GM12878 (cell line): ENCODE results near the gene ISCU. TPM values are rescaled to one million over a fixed set of nuclear protein-coding genes. Genes with fewer than 3 reads are reported as not detected.

Experiments
- ATAC-seq: fragments of 200-7000 bp; cut with Tn5 transposase; 3 replicates; pipeline ENCODE4 v1.9.1; 2020; ENCODE audit warnings: mild to moderate bottlenecking, moderate library complexity
- BruUV-seq: library from RNA; stranded (reverse); fragments of 400-500 nt; replicated peaks from 2 replicates; lab custom pipeline; 2021; lab: Mats Ljungman, UMichigan
- CTCF ChIA-PET: fragments of 300-600 bp; sonication (Branson Sonifier 250); formaldehyde crosslinking; extraction: SDS; loops from one replicate; lab custom pipeline; 2021; ENCODE audit warnings: inconsistent platforms; lab: Yijun Ruan, JAX
- POLR2A ChIA-PET: fragments of 350-600 bp; formaldehyde crosslinking; extraction: SDS; loops from one replicate; lab custom pipeline; 2021; ENCODE audit warnings: inconsistent platforms; lab: Charles Lee
- RAD21 ChIA-PET: fragments of 300-600 bp; sonication (Branson Sonifier 250); formaldehyde crosslinking; loops from one replicate; lab custom pipeline; 2023; ENCODE audit warnings: antibody characterized with exemption; ENCODE audit not compliant: unreplicated experiment; lab: Charles Lee
- SMC1A ChIA-PET: fragments of 300-600 bp; sonication (Branson Sonifier 250); formaldehyde crosslinking; loops from one replicate; lab custom pipeline; 2023; ENCODE audit not compliant: unreplicated experiment, uncharacterized antibody; lab: Charles Lee
- DNase-seq: peaks from one replicate; pipeline ENCODE4 v3.0.0-alpha.2; 2011; ENCODE audit warnings: low read depth, low spot score
- FAIRE-seq: peaks from 3 replicates; lab custom pipeline; 2011; peaks lifted over from hg19 to GRCh38; lab: Jason Lieb, UNC
- H2AFZ ChIP-seq: 2 replicates; pipeline ENCODE4 v1.6.0; 2011; ENCODE audit warnings: low read depth, low read length, control low read depth; ENCODE audit not compliant: control insufficient read depth
- H3K27ac ChIP-seq: 2 replicates; pipeline ENCODE4 v1.5.1; 2011; ENCODE audit warnings: control low read depth; ENCODE audit not compliant: control insufficient read depth, insufficient read depth
- H3K27me3 ChIP-seq, 2 experiments: replicated peaks in 1 of 2; 2 replicates each; pipeline versions ENCODE4 v1.6.0 to v1.6.1; 2011; ENCODE audit warnings: low read length in 1 of 2; ENCODE audit not compliant: control insufficient read depth in 2 of 2, insufficient read depth in 2 of 2
- H3K36me3 ChIP-seq, 2 experiments: 2 replicates each; pipeline ENCODE4 v1.5.1; 2011; ENCODE audit warnings: low read length in 1 of 2; ENCODE audit not compliant: control insufficient read depth in 2 of 2, insufficient read depth in 2 of 2
- H3K4me1 ChIP-seq: 2 replicates; pipeline ENCODE4 v1.6.1; 2011; ENCODE audit warnings: mild to moderate bottlenecking, low read length, moderate library complexity, mixed read lengths; ENCODE audit not compliant: control insufficient read depth, insufficient read depth
- H3K4me2 ChIP-seq: 2 replicates; pipeline ENCODE4 v1.6.0; 2011; ENCODE audit warnings: control low read depth; ENCODE audit not compliant: control insufficient read depth, insufficient read depth
- H3K4me3 ChIP-seq: fragments of 200-600 bp; sonication (generic); 2 replicates; pipeline ENCODE4 v1.5.1; 2016
- H3K79me2 ChIP-seq: 2 replicates; pipeline ENCODE4 v1.6.0; 2011; ENCODE audit warnings: low read length; ENCODE audit not compliant: control insufficient read depth, insufficient read depth
- H3K9ac ChIP-seq: 2 replicates; pipeline ENCODE4 v1.8.0; 2011; ENCODE audit warnings: low read length, control low read depth, mixed read lengths; ENCODE audit not compliant: control insufficient read depth, insufficient read depth
- H3K9me3 ChIP-seq: replicated peaks from 3 replicates; pipeline ENCODE4 v1.5.1; 2011; ENCODE audit warnings: mild to moderate bottlenecking, low read length; ENCODE audit not compliant: control insufficient read depth, insufficient read depth
- H4K20me1 ChIP-seq: 2 replicates; pipeline ENCODE4 v1.6.0; 2011; ENCODE audit not compliant: control insufficient read depth, insufficient read depth
- E2F8 ChIP-seq: fragments of 450-650 bp; IDR thresholded peaks from 2 replicates; pipeline ENCODE4 v1.6.1; 2018; ENCODE audit warnings: mild to moderate bottlenecking, low read depth, moderate library complexity; ENCODE audit not compliant: partially characterized antibody
- HDGF ChIP-seq: fragments of 450-650 bp; IDR thresholded peaks from 2 replicates; pipeline ENCODE4 v1.6.1; 2016; ENCODE audit warnings: antibody characterized with exemption
- IRF5 ChIP-seq: fragments of 450-650 bp; IDR thresholded peaks from 2 replicates; pipeline ENCODE4 v1.6.1; 2017; ENCODE audit warnings: borderline replicate concordance
- MTA3 ChIP-seq: IDR thresholded peaks from 2 replicates; pipeline ENCODE4 v1.6.1; 2012; ENCODE audit warnings: low read length, inconsistent platforms, borderline replicate concordance
- RAD21 ChIP-seq: IDR thresholded peaks from 2 replicates; pipeline ENCODE4 v1.6.1; 2011; ENCODE audit warnings: mild to moderate bottlenecking, low read depth, low read length, moderate library complexity; ENCODE audit not compliant: insufficient read depth
- SIN3A ChIP-seq: IDR thresholded peaks from 2 replicates; pipeline ENCODE4 v1.6.1; 2012; ENCODE audit warnings: low read depth, low read length, improper control_type of control experiment
- YBX1 ChIP-seq: fragments of 450-650 bp; IDR thresholded peaks from 2 replicates; pipeline ENCODE4 v1.6.1; 2016; ENCODE audit warnings: antibody characterized with exemption
- ZNF274 ChIP-seq: IDR thresholded peaks from one replicate; pipeline ENCODE4 v1.8.0; 2011; ENCODE audit not compliant: insufficient read length, insufficient read depth
- WGBS: methylation state at CpG from one replicate; pipeline ENCODE4 v1.1.6; 2016; ENCODE audit warnings: low lambda C conversion rate; ENCODE audit not compliant: insufficient replicate concordance, insufficient coverage; ENCODE audit errors: missing lambda C conversion rate; 5-methylcytosine and 5-hydroxymethylcytosine counted together
- in situ Hi-C: fragments of 300-500 bp; cut with MboI; formaldehyde crosslinking; loops from 9 replicates; pipeline ENCODE4 v1.14.3; 2018; ENCODE audit warnings: mixed read lengths
- intact Hi-C: fragments of 100-400 bp; cut with micrococcal nuclease; formaldehyde crosslinking; loops from one replicate; pipeline ENCODE4 v1.14.2; 2022; ENCODE audit not compliant: unreplicated experiment
- polyA plus RNA-seq, 11 experiments: library from polyadenylated mRNA; depleted of rRNA in 4 of 11; unstranded in 6 of 11; stranded (reverse) in 5 of 11; fragments of >200 nt; fragmentation: Nextera tagmentation in 4 of 11; fragmentation: Illumina TruSeq in 1 of 11; extraction: Ambion mirVana in 4 of 11; extraction: Trizol in 1 of 11; gene quantifications; 1 replicate in 1 of 11; 2 replicates in 10 of 11; pipeline versions ENCODE4 v1.2.1 to v1.2.3, GENCODE V29; 2011 to 2016; ENCODE audit warnings: inconsistent platforms in 2 of 11, missing spikeins in 2 of 11, low read depth in 1 of 11
- total RNA-seq, 4 experiments: library from RNA; depleted of rRNA in 3 of 4; stranded (reverse); fragments of >200 nt in 3 of 4; fragmentation: Illumina TruSeq in 1 of 4; extraction: Trizol in 1 of 4; gene quantifications; 2 replicates each; pipeline versions ENCODE4 v1.2.1 to v1.2.3, GENCODE V29; 2013 to 2021

Gene ISCU
- total and polyA plus RNA-seq, 10 of the 15 experiments (the other 5 are each of a cell fraction or from before 2014, with no cell fraction given), result 32.8 to 260 (median 127) TPM

- TF ChIP-seq YBX1 (no peak), RAD21 (no peak), ZNF274 (no peak), MTA3 (no peak), SIN3A (no peak)
Observed at GRCh38 chr12:108578264-108578663, 15.9 kb downstream of the ISCU start (continued).

- H3K36me3 ChIP-seq, result no peaks in the 10 kb centered on the region
- DNase-seq, result no peak
- H3K4me1 ChIP-seq, result peaks cover 25% of the 10 kb centered on the region
- no peak overlapping the region for H2AFZ ChIP-seq
- SMC1A ChIA-PET, result interaction anchor here (0.9 to 26.5 kb wide), 2 partner anchors 16 to 39 kb away, joined by 5 to 718 read pairs; no protein-coding TSS in a partner anchor
- no peak overlapping the region for H3K27ac ChIP-seq
- no peaks in the 10 kb centered on the region for H3K27me3 ChIP-seq
- no peak overlapping the region for H3K4me3 ChIP-seq
- CTCF ChIA-PET, result interaction anchor here (2.0 to 21.5 kb wide), 2 partner anchors 13 to 37 kb away, joined by 7 to 866 read pairs; no protein-coding TSS in a partner anchor
- 0 out of 2 replicates have a peak, but pooled peaks have one; percentile 6 for TF ChIP-seq IRF5
- peak; percentile 61; the same call in 1 of the 2 replicates for TF ChIP-seq HDGF
- no peak for TF ChIP-seq E2F8
- H3K9ac ChIP-seq, result no peak overlapping the region
- H3K9me3 ChIP-seq, result no peaks in the 10 kb centered on the region; the same call in 2 of the 3 replicates
- 100% methylated on average over 3 of the region's 3 CpGs for WGBS
- FAIRE-seq, result no peak
- in situ Hi-C loops (no loop called here), intact Hi-C loops (no loop called here)
- POLR2A ChIA-PET, result no interaction called here
- H4K20me1 ChIP-seq, result no peaks in the 10 kb centered on the region
- no peak overlapping the region for H3K4me2 ChIP-seq
- no peak for ATAC-seq
- RAD21 ChIA-PET, result interaction anchor here (2.1 kb wide), 1 partner anchor 10 kb away, joined by 9 read pairs; no protein-coding TSS in a partner anchor
- H3K79me2 ChIP-seq, result no peaks in the 10 kb centered on the region
- BruUV-seq, result no TSS peak
Observed at GRCh38 chr12:108578813-108579212, 16.4 kb downstream of the ISCU start.
